Progenitor cell of endocrine pancreas (in vitro differentiated cells): Measurements from ENCODE around the gene AK9. TPM values are rescaled to one million over a fixed set of nuclear protein-coding genes. Genes with fewer than 3 reads are reported as not detected.
A peak's percentile ranks its signal among the peaks of the same experiment; 100 is the strongest.

Experiments
- DNase-seq: peaks from one replicate; pipeline ENCODE4 v3.0.0; 2021; ENCODE audit warnings: low spot score; ENCODE audit not compliant: unreplicated experiment
- H3K27ac Mint-ChIP-seq: 2 replicates; pipeline ENCODE4 v1.8.0; 2021; ENCODE audit warnings: mild to moderate bottlenecking, moderate library complexity, mixed read lengths
- H3K27me3 Mint-ChIP-seq: 2 replicates; pipeline ENCODE4 v1.8.0; 2021; ENCODE audit warnings: mixed read lengths
- H3K36me3 Mint-ChIP-seq: 2 replicates; pipeline ENCODE4 v1.8.0; 2022; ENCODE audit warnings: mixed read lengths; ENCODE audit not compliant: insufficient read depth
- H3K4me1 Mint-ChIP-seq: 2 replicates; pipeline ENCODE4 v1.8.0; 2021; ENCODE audit warnings: low read depth, mixed read lengths
- H3K4me3 Mint-ChIP-seq: 2 replicates; pipeline ENCODE4 v1.8.0; 2021; ENCODE audit warnings: low read depth, mild to moderate bottlenecking, moderate library complexity, mixed read lengths
- H3K9me3 Mint-ChIP-seq: 2 replicates; pipeline ENCODE4 v1.8.0; 2021; ENCODE audit warnings: low read depth, mixed read lengths
- CTCF ChIP-seq: fragments of 200-600 bp; sonication (generic); IDR thresholded peaks from one replicate; pipeline ENCODE4 v1.5.0; 2021; ENCODE audit warnings: antibody characterized with exemption, mild to moderate bottlenecking; ENCODE audit not compliant: unreplicated experiment
- total RNA-seq: library from RNA; stranded (reverse); gene quantifications from 2 replicates; pipeline ENCODE4 v1.2.1, GENCODE V29; 2021

The AK9 gene
- total RNA-seq, 1 donor from 2014 or later = 12.8 TPM

GRCh38 chr6:109718991-109719390 is 28.0 kb upstream of the AK9 start:
- Mint-ChIP-seq H3K36me3 (peaks cover 7% of the 10 kb centered on the region), H3K4me1 (peaks cover 4% of the 10 kb centered on the region), H3K27me3 (no peaks in the 10 kb centered on the region), H3K9me3 (no peaks in the 10 kb centered on the region), H3K4me3 (no peak overlapping the region), H3K27ac (no peak overlapping the region)
- DNase-seq = no peak
- no peak for TF ChIP-seq CTCF

- H3K4me3 Mint-ChIP-seq = no peak overlapping the region
- no peak overlapping the region for H3K27ac Mint-ChIP-seq
- TF ChIP-seq CTCF = no peak
- H3K4me1 Mint-ChIP-seq = peaks cover 4% of the 10 kb centered on the region
- H3K36me3 Mint-ChIP-seq = peaks cover 4% of the 10 kb centered on the region
- no peaks in the 10 kb centered on the region for H3K27me3 Mint-ChIP-seq
- DNase-seq = no peak
- no peaks in the 10 kb centered on the region for H3K9me3 Mint-ChIP-seq
Observed at GRCh38 chr6:109717971-109718370, 27.0 kb upstream of the AK9 start.

- Mint-ChIP-seq H3K4me3 (no peak overlapping the region), H3K36me3 (peaks cover 12% of the 10 kb centered on the region), H3K27me3 (no peaks in the 10 kb centered on the region), H3K4me1 (peaks cover 4% of the 10 kb centered on the region), H3K9me3 (peaks cover 7% of the 10 kb centered on the region), H3K27ac (no peak overlapping the region)
- TF ChIP-seq CTCF = no peak
- DNase-seq = no peak
Observed at GRCh38 chr6:109715616-109716015, 24.6 kb upstream of the AK9 start.

- no peak for DNase-seq
- H3K36me3 Mint-ChIP-seq = peaks cover 19% of the 10 kb centered on the region
- peaks cover 4% of the 10 kb centered on the region for H3K4me1 Mint-ChIP-seq
- no peak overlapping the region for H3K4me3 Mint-ChIP-seq
- no peaks in the 10 kb centered on the region for H3K27me3 Mint-ChIP-seq
- TF ChIP-seq CTCF = no peak
- no peak overlapping the region for H3K27ac Mint-ChIP-seq
- H3K9me3 Mint-ChIP-seq = peaks cover 17% of the 10 kb centered on the region
Observed at GRCh38 chr6:109714611-109715010, 23.6 kb upstream of the AK9 start.

- no peak for TF ChIP-seq CTCF
Observed at GRCh38 chr6:109714166-109714565, 23.2 kb upstream of the AK9 start.

More at GRCh38 chr6:109714166-109714565, 23.2 kb upstream of the AK9 start:
- H3K36me3 Mint-ChIP-seq = peaks cover 22% of the 10 kb centered on the region
- H3K4me3 Mint-ChIP-seq = no peak overlapping the region
- H3K4me1 Mint-ChIP-seq = peaks cover 4% of the 10 kb centered on the region
- no peak for DNase-seq
- H3K27me3 Mint-ChIP-seq = no peaks in the 10 kb centered on the region
- H3K9me3 Mint-ChIP-seq = peaks cover 22% of the 10 kb centered on the region
- peak overlapping the region; percentile 73 for H3K27ac Mint-ChIP-seq
